ENCODE data around the gene KIAA1217. TPM values are rescaled to one million over a fixed set of nuclear protein-coding genes. Genes with fewer than 3 reads are reported as not detected.

Gene KIAA1217
- total and polyA plus RNA-seq, 2 donors from 2014 or later: 10.4 to 63.8 TPM

GRCh38 chr10:24449321-24449740, 240.4 kb downstream of the KIAA1217 start:
- peaks cover 0 to 8% (median 4%) of the 10 kb centered on the region in 3 donors for H3K4me1 ChIP-seq (ENCODE audit: control insufficient read depth in 2 of 3, insufficient read depth in 2 of 3, low read depth in 1 of 3, low read length in 3 of 3)
- no peak overlapping the region for H3K9ac ChIP-seq (ENCODE audit: low read length in 3 of 3)
- H3K27me3 ChIP-seq (ENCODE audit: control insufficient read depth, insufficient read depth, low read length): no peaks in the 10 kb centered on the region
- DNase-seq: peak in 1 of 5 donors; percentile 41
- TF ChIP-seq, protein P1, sequence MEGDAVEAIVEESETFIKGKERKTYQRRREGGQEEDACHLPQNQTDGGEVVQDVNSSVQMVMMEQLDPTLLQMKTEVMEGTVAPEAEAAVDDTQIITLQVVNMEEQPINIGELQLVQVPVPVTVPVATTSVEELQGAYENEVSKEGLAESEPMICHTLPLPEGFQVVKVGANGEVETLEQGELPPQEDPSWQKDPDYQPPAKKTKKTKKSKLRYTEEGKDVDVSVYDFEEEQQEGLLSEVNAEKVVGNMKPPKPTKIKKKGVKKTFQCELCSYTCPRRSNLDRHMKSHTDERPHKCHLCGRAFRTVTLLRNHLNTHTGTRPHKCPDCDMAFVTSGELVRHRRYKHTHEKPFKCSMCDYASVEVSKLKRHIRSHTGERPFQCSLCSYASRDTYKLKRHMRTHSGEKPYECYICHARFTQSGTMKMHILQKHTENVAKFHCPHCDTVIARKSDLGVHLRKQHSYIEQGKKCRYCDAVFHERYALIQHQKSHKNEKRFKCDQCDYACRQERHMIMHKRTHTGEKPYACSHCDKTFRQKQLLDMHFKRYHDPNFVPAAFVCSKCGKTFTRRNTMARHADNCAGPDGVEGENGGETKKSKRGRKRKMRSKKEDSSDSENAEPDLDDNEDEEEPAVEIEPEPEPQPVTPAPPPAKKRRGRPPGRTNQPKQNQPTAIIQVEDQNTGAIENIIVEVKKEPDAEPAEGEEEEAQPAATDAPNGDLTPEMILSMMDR (IDR thresholded peaks at IDR 0.05; ENCODE audit: borderline replicate concordance, extremely low read depth, insufficient read depth): no peak
- H3K27ac ChIP-seq (ENCODE audit: low read depth in 2 of 2, low read length in 2 of 2): peak overlapping the region; percentile 14 to 59
- no peaks in the 10 kb centered on the region for H3K9me3 ChIP-seq (ENCODE audit: control insufficient read depth in 2 of 3, insufficient read depth in 1 of 3, low read length in 3 of 3)
- H3K36me3 ChIP-seq (ENCODE audit: control insufficient read depth in 2 of 3, insufficient read depth in 3 of 3, low read length in 3 of 3): no peaks in the 10 kb centered on the region
- intact Hi-C loops (cut with DNase I): no loop called here
- peak; percentile 81 for FAIRE-seq
- H3K4me3 ChIP-seq (ENCODE audit: low read length in 3 of 3): peak overlapping the region in 2 of 3 donors; percentile 40 to 49

DNA sequence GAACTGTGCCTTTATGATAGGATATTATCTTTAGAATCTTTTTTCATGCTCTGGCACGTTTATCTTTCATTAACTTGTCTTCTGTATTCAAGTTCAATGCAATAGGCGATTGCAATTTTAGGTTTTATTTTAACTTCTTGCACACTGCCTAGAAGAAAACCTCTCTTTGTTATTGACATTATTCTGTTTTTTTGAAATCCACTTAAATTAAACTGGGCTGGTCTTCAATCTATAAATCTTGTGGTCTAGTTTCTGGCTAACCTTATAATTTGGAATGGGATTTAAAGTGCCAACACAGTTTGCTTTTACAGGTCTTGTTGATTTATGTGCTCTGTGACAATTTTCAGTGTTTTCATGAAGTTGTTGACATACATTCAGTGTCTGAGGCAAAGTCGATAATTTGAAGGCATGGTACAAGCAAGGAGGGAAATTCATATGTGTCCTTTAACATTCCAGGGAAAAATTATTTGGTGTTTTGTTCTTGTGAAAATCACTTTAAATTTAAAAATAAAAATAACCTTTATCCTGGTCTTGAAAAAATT, 240.9 kb downstream of the KIAA1217 start:
- intact Hi-C loops (cut with DNase I): no loop called here
- TF ChIP-seq, protein P1 (IDR thresholded peaks at IDR 0.05; ENCODE audit: borderline replicate concordance, extremely low read depth, insufficient read depth): no peak
- Histone ChIP-seq H3K27ac (ENCODE audit: low read depth in 2 of 2, low read length in 2 of 2) (peak overlapping the region; percentile 14 to 59), H3K9ac (ENCODE audit: low read length in 3 of 3) (no peak overlapping the region), H3K9me3 (ENCODE audit: control insufficient read depth in 2 of 3, insufficient read depth in 1 of 3, low read length in 3 of 3) (no peaks in the 10 kb centered on the region), H3K4me1 (ENCODE audit: control insufficient read depth in 2 of 3, insufficient read depth in 2 of 3, low read depth in 1 of 3, low read length in 3 of 3) (peaks cover 0 to 8% (median 4%) of the 10 kb centered on the region in 3 donors), H3K27me3 (ENCODE audit: control insufficient read depth, insufficient read depth, low read length) (no peaks in the 10 kb centered on the region), H3K4me3 (ENCODE audit: low read length in 3 of 3) (peak overlapping the region in 2 of 3 donors; percentile 40 to 49), H3K36me3 (ENCODE audit: control insufficient read depth in 2 of 3, insufficient read depth in 3 of 3, low read length in 3 of 3) (no peaks in the 10 kb centered on the region)
- no peak for DNase-seq
- FAIRE-seq: peak; percentile 55

DNA sequence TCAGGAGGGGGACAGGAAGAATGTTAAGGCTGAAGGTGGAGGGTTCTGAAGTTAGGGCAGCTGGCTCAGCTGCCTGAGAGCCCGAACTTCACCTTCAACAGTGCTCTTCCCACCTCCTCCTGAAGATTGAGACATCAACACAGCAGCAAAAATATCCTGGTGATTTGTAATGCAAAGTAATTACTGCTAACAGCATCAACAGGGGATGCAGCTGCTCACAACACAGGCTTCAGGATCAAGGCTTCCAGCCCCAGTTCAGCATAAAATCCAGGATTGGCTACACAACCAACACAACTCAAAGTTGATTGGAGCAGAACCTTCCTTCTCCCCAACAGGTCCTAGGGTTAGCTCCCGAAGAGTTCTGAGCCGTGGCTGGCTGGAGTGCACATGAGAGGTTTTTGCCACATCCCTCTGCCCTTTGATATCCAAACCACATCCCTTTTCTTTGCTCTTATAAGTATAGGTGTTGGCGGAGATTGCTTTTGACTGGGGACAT, 242.4 kb downstream of the KIAA1217 start:
- no peaks in the 10 kb centered on the region for H3K36me3 ChIP-seq (ENCODE audit: control insufficient read depth in 2 of 3, insufficient read depth in 3 of 3, low read length in 3 of 3)
- H3K27me3 ChIP-seq (ENCODE audit: control insufficient read depth, insufficient read depth, low read length): no peaks in the 10 kb centered on the region
- TF ChIP-seq, protein P1 (IDR thresholded peaks at IDR 0.05; ENCODE audit: borderline replicate concordance, extremely low read depth, insufficient read depth): no peak
- no peak for DNase-seq
- FAIRE-seq: no peak
- H3K9ac ChIP-seq (ENCODE audit: low read length in 3 of 3): no peak overlapping the region
- intact Hi-C loops (cut with DNase I): no loop called here
- H3K27ac ChIP-seq (ENCODE audit: low read depth in 2 of 2, low read length in 2 of 2): peak overlapping the region; percentile 5 to 65
- no peaks in the 10 kb centered on the region for H3K9me3 ChIP-seq (ENCODE audit: control insufficient read depth in 2 of 3, insufficient read depth in 1 of 3, low read length in 3 of 3)
- H3K4me3 ChIP-seq (ENCODE audit: low read length in 3 of 3): peak overlapping the region in 1 of 3 donors; percentile 11
- H3K4me1 ChIP-seq (ENCODE audit: control insufficient read depth in 2 of 3, insufficient read depth in 2 of 3, low read depth in 1 of 3, low read length in 3 of 3): peaks cover 0 to 10% (median 4%) of the 10 kb centered on the region in 3 donors

Measured in kidney (tissue), 14 donors.